HCT116 (cell line): ENCODE measurements around the gene TNFRSF18.

Experiments used
- EZH2 ChIP-seq: fragments of 200-600 bp; sonication (generic); IDR thresholded peaks from 2 replicates; pipeline ENCODE4 v1.6.1; 2017; ENCODE audit warnings: antibody characterized with exemption, mixed run types
- EZH2phosphoT487 ChIP-seq: fragments of 200-600 bp; IDR thresholded peaks from 2 replicates; pipeline ENCODE4 v1.6.1; 2018; ENCODE audit warnings: antibody characterized with exemption, borderline replicate concordance
- POLR2A ChIP-seq: IDR thresholded peaks from 2 replicates; pipeline ENCODE4 v1.7.0; 2011; ENCODE audit warnings: borderline replicate concordance; ENCODE audit not compliant: insufficient read depth, insufficient read length; ENCODE audit errors: extremely low read depth
- POLR2AphosphoS5 ChIP-seq: IDR thresholded peaks from 2 replicates; pipeline ENCODE4 v1.6.1; 2011; ENCODE audit warnings: mild to moderate bottlenecking, low read depth, low read length, moderate library complexity
- RAD21 ChIP-seq: IDR thresholded peaks from 2 replicates; pipeline ENCODE4 v1.6.1; 2012; ENCODE audit warnings: low read depth, mild to moderate bottlenecking
- TF ChIP-seq, protein P1 (sequence below), 3 experiments: fragments of 200-600 bp in 1 of 3; sonication (generic) in 1 of 3; IDR thresholded peaks in 2 of 3; conservative IDR thresholded peaks in 1 of 3; 2 replicates each; pipeline ENCODE4 v1.5.1; 2012 to 2017; ENCODE audit warnings: low read depth in 2 of 3, low read length in 2 of 3, antibody characterized with exemption in 1 of 3, borderline replicate concordance in 1 of 3, control low read depth in 1 of 3, mild to moderate bottlenecking in 1 of 3, mixed read lengths in 1 of 3, mixed run types in 1 of 3, moderate library complexity in 1 of 3; ENCODE audit not compliant: insufficient read depth in 1 of 3
- TF ChIP-seq, protein P2 (sequence below): IDR thresholded peaks from 2 replicates; pipeline ENCODE4 v1.6.1; 2012

DNA sequence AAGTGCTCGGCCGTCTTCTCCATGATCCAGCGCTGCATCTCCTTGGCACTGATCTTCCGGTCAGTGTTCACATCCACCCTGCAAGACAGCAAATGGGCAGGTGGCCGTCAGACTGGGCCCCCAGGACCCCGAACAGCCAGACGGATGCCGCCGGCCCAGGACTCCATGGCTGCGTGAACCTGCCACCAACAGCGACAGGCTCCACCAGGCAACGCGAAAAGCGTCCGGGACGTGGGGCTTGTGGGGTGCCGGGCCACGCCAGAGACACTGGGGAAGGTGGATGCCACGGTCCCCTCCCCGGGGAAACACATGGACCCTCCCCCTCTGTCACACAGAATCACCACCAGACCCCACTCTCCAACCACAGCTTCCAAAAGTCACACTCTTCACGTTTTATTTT is 17.5 kb upstream of the TNFRSF18 start:
- TF ChIP-seq, protein P1, sequence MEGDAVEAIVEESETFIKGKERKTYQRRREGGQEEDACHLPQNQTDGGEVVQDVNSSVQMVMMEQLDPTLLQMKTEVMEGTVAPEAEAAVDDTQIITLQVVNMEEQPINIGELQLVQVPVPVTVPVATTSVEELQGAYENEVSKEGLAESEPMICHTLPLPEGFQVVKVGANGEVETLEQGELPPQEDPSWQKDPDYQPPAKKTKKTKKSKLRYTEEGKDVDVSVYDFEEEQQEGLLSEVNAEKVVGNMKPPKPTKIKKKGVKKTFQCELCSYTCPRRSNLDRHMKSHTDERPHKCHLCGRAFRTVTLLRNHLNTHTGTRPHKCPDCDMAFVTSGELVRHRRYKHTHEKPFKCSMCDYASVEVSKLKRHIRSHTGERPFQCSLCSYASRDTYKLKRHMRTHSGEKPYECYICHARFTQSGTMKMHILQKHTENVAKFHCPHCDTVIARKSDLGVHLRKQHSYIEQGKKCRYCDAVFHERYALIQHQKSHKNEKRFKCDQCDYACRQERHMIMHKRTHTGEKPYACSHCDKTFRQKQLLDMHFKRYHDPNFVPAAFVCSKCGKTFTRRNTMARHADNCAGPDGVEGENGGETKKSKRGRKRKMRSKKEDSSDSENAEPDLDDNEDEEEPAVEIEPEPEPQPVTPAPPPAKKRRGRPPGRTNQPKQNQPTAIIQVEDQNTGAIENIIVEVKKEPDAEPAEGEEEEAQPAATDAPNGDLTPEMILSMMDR (IDR thresholded peaks at IDR 0.05 in 2 of 3, conservative IDR thresholded peaks at IDR 0.05 in 1 of 3; ENCODE audit: borderline replicate concordance in 1 of 3, insufficient read depth in 1 of 3, low read depth in 2 of 3, low read length in 2 of 3): no peak
- TF ChIP-seq POLR2AphosphoS5: no peak
- TF ChIP-seq RAD21: no peak
- TF ChIP-seq, protein P2, sequence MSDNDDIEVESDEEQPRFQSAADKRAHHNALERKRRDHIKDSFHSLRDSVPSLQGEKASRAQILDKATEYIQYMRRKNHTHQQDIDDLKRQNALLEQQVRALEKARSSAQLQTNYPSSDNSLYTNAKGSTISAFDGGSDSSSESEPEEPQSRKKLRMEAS: no peak
- TF ChIP-seq EZH2: no peak
- no peak for TF ChIP-seq EZH2phosphoT487
- no peak for TF ChIP-seq POLR2A
